ENCODE measurements around the gene PRDM8.

- TF ChIP-seq ZNF514 (tag by site-specific recombination; IDR thresholded peaks at IDR 0.05): no peak
- TF ChIP-seq TRIM28 (IDR thresholded peaks at IDR 0.05; ENCODE audit: borderline replicate concordance, low read length): no peak
- TF ChIP-seq CTCF (tag by site-specific recombination; IDR thresholded peaks at IDR 0.05): no peak
- no peak for TF ChIP-seq ZNF19 (tag by site-specific recombination; IDR thresholded peaks at IDR 0.05; ENCODE audit: low read depth)
- TF ChIP-seq ZNF350 (tag by site-specific recombination; IDR thresholded peaks at IDR 0.05): no peak
- TF ChIP-seq ZNF2 (tag by site-specific recombination; IDR thresholded peaks at IDR 0.05): no peak
- no peak for TF ChIP-seq ZNF610 (tag by site-specific recombination; IDR thresholded peaks at IDR 0.05; ENCODE audit: borderline replicate concordance)
- no peak for TF ChIP-seq KLF9 (tag by site-specific recombination; IDR thresholded peaks at IDR 0.05; ENCODE audit: low read depth)
- no peak for TF ChIP-seq SP2 (tag by site-specific recombination; IDR thresholded peaks at IDR 0.05)
- no peak for TF ChIP-seq REST (tag by site-specific recombination; IDR thresholded peaks at IDR 0.05)
- TF ChIP-seq ZNF48 (tag by site-specific recombination; IDR thresholded peaks at IDR 0.05): no peak
- no peak for TF ChIP-seq ZNF837 (tag by site-specific recombination; IDR thresholded peaks at IDR 0.05)
- TF ChIP-seq YY1 (tag by site-specific recombination; IDR thresholded peaks at IDR 0.05): no peak
- TF ChIP-seq ZFP3 (tag by site-specific recombination; IDR thresholded peaks at IDR 0.05; ENCODE audit: low read depth): no peak
These were observed 17.6 kb upstream of the PRDM8 start for GRCh38 chr4:80179637-80180161.
